Left lung (tissue), 10 donors: Measurements from ENCODE around the gene TGM1. TPM values are rescaled to one million over a fixed set of nuclear protein-coding genes. Genes with fewer than 3 reads are reported as not detected.

Source experiments
- ATAC-seq: fragments of 200-7000 bp; cut with Tn5 transposase; one replicate; pipeline ENCODE4 v1.9.1; 2020; ENCODE audit warnings: moderate library complexity
- DNase-seq, 4 donors: peaks; one replicate each; pipeline ENCODE4 v3.0.0-alpha.2; 2013 to 2020
- H3K27ac ChIP-seq, 2 donors: fragments of 200-600 bp; sonication (generic) in 1 of 2; one replicate each; pipeline versions ENCODE4 v1.5.0 to v1.8.0; 2020 to 2021
- H3K27me3 ChIP-seq, 2 donors: fragments of 200-600 bp; sonication (generic) in 1 of 2; one replicate each; pipeline versions ENCODE4 v1.5.0 to v1.8.0; 2020 to 2021
- H3K36me3 ChIP-seq, 2 donors: fragments of 200-600 bp; sonication (generic) in 1 of 2; one replicate each; pipeline versions ENCODE4 v1.5.0 to v1.8.0; 2020 to 2021
- H3K4me1 ChIP-seq, 2 donors: fragments of 200-600 bp; one replicate each; pipeline ENCODE4 v1.8.0; 2021
- H3K4me3 ChIP-seq, 2 donors: fragments of 200-600 bp; sonication (generic) in 1 of 2; one replicate each; pipeline versions ENCODE4 v1.5.0 to v1.8.0; 2020 to 2021; ENCODE audit warnings: mild to moderate bottlenecking in 1 of 2
- H3K9me3 ChIP-seq, 2 donors: fragments of 200-600 bp; sonication (generic) in 1 of 2; one replicate each; pipeline versions ENCODE4 v1.5.0 to v1.8.0; 2020 to 2021
- intact Hi-C, 2 donors: fragments of 100-400 bp; cut with DNase I; formaldehyde crosslinking; loops; one replicate each; pipeline versions ENCODE4 v1.11.2 to v1.14.2; 2022
- polyA plus RNA-seq, 6 donors: library from polyadenylated mRNA; unstranded; fragments of 120-200 nt; gene quantifications; one replicate each; pipeline ENCODE4 v1.2.1, GENCODE V29; 2013; ENCODE audit not compliant: insufficient read length in 6 of 6
- total RNA-seq, 2 donors: library from RNA; stranded (reverse); fragmentation: NEBNext Ultra II Directional; extraction: Animal tissue kit (Norgen Biotek cat#: 25700); gene quantifications; one replicate each; pipeline ENCODE4 v1.2.1, GENCODE V29; 2021
- TF ChIP-seq, protein P1 (sequence below), 2 donors: fragments of 200-600 bp; sonication (generic) in 1 of 2; IDR thresholded peaks; one replicate each; pipeline versions ENCODE4 v1.5.0 to v1.8.0; 2021; ENCODE audit warnings: antibody characterized with exemption in 2 of 2
- donor health status: DM: no; HTN: yes; CAD: no.
- donor health status: DM: no; HTN: no; CAD: no.

The TGM1 gene
- total and polyA plus RNA-seq, 8 donors = 2.6 to 9.6 (median 3.6) TPM

DNA sequence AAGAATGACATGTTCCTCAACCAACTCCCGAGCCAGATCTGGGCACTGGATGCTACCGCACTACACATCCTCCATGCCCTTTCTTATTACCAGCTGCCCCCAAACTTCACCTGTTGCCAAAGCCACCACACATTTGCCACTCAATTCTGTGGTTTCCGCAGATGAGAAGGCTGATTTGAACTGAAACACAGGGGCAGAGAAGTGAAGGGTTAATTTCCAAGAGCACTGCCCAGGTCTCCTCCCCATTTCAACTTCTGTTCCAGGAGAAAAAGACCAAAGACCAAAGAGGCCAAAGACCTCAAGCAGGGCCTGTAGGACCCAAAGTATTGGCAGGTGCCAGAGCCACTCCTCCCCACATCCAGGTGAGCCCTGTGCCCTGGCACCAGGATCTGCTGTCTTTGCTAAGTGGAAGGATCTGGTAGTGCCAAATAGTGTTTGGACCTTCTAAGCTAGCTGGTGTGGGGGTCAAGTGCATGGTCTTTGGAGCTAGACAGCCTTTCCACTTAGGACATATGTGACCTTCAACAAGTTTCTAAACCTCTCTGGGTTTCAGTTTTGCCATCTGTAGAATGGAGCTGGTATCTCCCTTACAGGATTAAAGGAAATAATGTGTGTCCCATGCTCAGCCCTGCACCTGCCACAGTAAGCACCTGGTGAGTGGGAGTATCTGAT, 28.6 kb upstream of the TGM1 start:
- TF ChIP-seq, protein P1, sequence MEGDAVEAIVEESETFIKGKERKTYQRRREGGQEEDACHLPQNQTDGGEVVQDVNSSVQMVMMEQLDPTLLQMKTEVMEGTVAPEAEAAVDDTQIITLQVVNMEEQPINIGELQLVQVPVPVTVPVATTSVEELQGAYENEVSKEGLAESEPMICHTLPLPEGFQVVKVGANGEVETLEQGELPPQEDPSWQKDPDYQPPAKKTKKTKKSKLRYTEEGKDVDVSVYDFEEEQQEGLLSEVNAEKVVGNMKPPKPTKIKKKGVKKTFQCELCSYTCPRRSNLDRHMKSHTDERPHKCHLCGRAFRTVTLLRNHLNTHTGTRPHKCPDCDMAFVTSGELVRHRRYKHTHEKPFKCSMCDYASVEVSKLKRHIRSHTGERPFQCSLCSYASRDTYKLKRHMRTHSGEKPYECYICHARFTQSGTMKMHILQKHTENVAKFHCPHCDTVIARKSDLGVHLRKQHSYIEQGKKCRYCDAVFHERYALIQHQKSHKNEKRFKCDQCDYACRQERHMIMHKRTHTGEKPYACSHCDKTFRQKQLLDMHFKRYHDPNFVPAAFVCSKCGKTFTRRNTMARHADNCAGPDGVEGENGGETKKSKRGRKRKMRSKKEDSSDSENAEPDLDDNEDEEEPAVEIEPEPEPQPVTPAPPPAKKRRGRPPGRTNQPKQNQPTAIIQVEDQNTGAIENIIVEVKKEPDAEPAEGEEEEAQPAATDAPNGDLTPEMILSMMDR (IDR thresholded peaks at IDR 0.05) = no peak
- peaks cover 0 to 3% of the 10 kb centered on the region in 2 donors for H3K4me1 ChIP-seq
- intact Hi-C loops = no loop called here
- H3K36me3 ChIP-seq = peaks cover 0 to 69% of the 10 kb centered on the region in 2 donors
- H3K9me3 ChIP-seq = no peaks in the 10 kb centered on the region
- H3K27me3 ChIP-seq = no peaks in the 10 kb centered on the region
- no peak overlapping the region for H3K27ac ChIP-seq
- ATAC-seq (no peak), DNase-seq (no peak)
- H3K4me3 ChIP-seq = no peak overlapping the region

DNA sequence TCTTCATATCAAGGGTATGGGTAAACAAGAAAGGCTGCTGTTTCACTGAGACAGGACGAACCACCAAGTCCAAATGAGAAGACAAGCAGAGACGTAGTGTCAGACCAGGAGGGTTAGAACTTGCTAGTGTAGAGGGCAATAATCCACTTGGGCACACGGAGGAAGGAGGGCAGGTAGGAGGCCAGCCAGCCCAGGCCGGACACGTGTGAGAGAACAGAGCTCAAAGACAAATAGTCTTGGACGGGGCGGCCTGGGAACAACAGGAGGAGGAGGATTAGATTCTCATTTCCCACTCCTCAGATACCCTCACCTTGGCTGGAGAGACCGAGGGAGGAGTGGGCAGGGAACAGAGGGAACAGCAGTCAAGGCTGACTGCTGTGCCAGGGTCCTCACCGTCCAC, 27.8 kb upstream of the TGM1 start:
- H3K27me3 ChIP-seq = no peaks in the 10 kb centered on the region
- H3K27ac ChIP-seq = no peak overlapping the region
- DNase-seq = no peak
- TF ChIP-seq, protein P1 (IDR thresholded peaks at IDR 0.05) = no peak
- intact Hi-C loops = no loop called here
- no peak overlapping the region for H3K4me3 ChIP-seq
- H3K36me3 ChIP-seq = peaks cover 0 to 63% of the 10 kb centered on the region in 2 donors
- H3K4me1 ChIP-seq = no peaks in the 10 kb centered on the region
- ATAC-seq = no peak
- H3K9me3 ChIP-seq = no peaks in the 10 kb centered on the region

DNA sequence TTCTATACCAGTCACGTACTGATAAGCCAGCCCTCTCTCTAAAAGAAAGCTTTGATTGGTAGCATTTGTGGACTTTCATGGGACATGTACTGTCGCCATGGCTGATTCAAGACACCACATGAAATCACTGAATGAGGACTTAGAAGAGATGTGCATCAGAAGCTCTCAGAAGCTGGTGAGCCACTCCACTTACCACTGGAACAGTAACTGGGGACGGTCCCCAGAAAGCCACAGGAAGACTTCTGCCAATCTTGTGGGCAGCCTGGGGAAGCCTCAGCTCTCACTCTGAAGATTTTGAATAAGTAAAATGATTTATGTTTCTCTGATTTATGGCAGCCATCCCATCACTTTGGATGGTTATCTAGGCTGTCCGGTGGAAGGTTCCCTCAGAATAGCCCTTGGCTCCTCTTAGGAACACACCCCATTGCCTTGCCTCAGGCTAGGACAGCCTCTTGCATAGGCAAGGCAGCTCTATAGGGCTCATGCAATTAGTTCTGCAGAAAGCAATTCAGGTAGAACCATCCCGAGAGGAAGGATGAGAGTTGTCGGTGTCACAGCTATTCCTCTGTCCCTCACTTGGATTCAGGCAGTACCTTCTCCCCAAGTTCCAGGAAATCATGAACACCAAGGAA, 26.8 kb upstream of the TGM1 start:
- H3K36me3 ChIP-seq = peaks cover 0 to 54% of the 10 kb centered on the region in 2 donors
- no peak overlapping the region for H3K4me3 ChIP-seq
- no peak overlapping the region for H3K27ac ChIP-seq
- H3K9me3 ChIP-seq = no peaks in the 10 kb centered on the region
- no peak for ATAC-seq
- DNase-seq = no peak
- intact Hi-C loops = no loop called here
- no peaks in the 10 kb centered on the region for H3K27me3 ChIP-seq
- TF ChIP-seq, protein P1 (IDR thresholded peaks at IDR 0.05) = no peak
- no peaks in the 10 kb centered on the region for H3K4me1 ChIP-seq

DNA sequence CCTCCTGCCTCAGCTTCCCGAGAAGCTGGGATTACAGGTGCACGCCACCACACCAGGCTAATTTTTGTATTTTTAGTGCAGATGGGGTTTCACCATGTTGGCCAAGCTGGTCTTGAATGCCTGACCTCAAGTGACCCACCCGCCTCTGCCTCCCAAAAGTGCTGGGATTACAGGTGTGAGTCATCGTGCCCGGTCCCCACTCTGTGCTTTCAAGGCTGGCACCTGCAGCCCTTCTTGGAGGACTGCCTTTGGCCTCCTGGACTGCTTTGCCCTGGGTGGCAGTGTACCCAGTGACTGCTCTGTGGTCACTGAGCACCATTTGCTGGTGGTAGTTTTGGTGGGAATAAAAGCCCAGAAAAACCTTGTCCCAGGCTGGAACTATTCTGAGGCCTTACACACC, 24.0 kb upstream of the TGM1 start:
- TF ChIP-seq, protein P1 (IDR thresholded peaks at IDR 0.05) = no peak
- intact Hi-C loops = no loop called here
- Histone ChIP-seq H3K27ac (no peak overlapping the region), H3K4me1 (peaks cover 0 to 10% of the 10 kb centered on the region in 2 donors), H3K4me3 (no peak overlapping the region), H3K27me3 (no peaks in the 10 kb centered on the region), H3K9me3 (no peaks in the 10 kb centered on the region), H3K36me3 (peaks cover 0 to 36% of the 10 kb centered on the region in 2 donors)
- DNase-seq (no peak), ATAC-seq (no peak)

DNA sequence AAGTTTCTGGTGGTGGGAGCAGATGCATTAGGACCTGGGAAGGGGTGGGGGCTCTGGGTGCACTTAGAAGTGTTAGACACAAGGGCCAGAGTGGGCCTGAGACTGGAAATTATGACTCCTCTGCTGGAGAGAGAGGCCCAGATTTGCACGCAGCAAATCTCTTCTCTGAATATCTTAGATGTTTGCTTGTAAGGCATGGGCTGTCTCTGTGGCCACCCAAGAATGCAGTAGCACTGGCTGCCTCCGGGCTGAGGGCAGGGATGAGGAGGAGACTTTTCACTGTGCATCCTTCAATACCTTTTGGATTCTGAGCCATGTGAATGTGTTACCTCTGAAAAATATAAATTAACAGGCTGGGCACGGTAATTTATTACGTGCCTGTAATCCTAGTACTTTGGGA, 22.4 kb upstream of the TGM1 start:
- H3K27ac ChIP-seq = no peak overlapping the region
- peaks cover 0 to 19% of the 10 kb centered on the region in 2 donors for H3K36me3 ChIP-seq
- no peak for ATAC-seq
- intact Hi-C loops = no loop called here
- TF ChIP-seq, protein P1 (IDR thresholded peaks at IDR 0.05) = no peak
- H3K4me1 ChIP-seq = peaks cover 0 to 27% of the 10 kb centered on the region in 2 donors
- H3K4me3 ChIP-seq = no peak overlapping the region
- no peaks in the 10 kb centered on the region for H3K27me3 ChIP-seq
- H3K9me3 ChIP-seq = no peaks in the 10 kb centered on the region
- DNase-seq = no peak
